HG02870 (cell line): ENCODE results near the gene SFXN4.
A peak's percentile ranks its signal among the peaks of the same experiment; 100 is the strongest.
"Not testable (repeated sequence)": the region's sequence is repeated elsewhere in the genome, so short reads cannot be mapped to it uniquely, and the experiment has no call there.

Experiments
- ATAC-seq: cut with Tn5 transposase; IDR thresholded peaks from one replicate; pipeline ENCODE4 v1.9.1; 2021; ENCODE audit warnings: mild to moderate bottlenecking, moderate library complexity; ENCODE audit not compliant: unreplicated experiment

Gene SFXN4

DNA sequence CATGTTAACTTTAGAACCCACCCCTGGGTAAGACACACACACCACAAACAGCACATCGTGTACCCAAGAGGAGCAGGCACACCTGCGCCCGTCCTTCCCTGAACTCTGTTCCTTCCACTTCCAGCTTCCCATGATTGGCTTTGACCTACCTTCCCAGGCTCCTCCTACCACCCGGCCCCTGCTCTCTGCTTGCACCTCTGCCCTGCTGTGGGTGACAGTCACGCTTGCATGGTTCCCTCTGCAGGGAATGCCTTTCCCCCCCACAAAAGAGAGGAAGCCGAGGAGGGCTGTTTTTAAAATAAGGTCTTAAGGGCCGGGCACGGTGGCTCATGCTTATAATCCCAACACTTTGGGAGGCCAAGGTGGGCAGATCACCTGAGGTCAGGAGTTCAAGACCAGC, 16.4 kb downstream of the SFXN4 start:
- ATAC-seq: no peak

DNA sequence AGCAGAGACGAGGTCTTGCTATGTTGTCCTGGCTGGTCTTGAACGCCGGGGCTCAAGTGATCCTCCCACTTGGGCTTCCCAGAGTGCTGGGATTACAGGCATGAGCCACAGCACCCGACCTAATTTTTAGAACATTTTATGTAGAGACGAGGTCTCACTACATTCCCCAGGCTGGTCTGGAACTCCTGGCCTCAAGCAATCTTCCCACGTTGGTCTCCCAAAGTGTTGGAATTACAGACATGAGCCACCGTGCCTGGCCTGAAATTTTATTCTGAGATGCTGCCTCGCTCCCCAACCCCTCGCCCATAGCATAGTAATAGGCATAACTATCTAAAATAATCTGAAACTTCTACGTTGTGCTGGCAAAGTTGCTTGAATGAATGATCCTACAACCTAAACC, 21.9 kb downstream of the SFXN4 start:
- ATAC-seq: no peak

DNA sequence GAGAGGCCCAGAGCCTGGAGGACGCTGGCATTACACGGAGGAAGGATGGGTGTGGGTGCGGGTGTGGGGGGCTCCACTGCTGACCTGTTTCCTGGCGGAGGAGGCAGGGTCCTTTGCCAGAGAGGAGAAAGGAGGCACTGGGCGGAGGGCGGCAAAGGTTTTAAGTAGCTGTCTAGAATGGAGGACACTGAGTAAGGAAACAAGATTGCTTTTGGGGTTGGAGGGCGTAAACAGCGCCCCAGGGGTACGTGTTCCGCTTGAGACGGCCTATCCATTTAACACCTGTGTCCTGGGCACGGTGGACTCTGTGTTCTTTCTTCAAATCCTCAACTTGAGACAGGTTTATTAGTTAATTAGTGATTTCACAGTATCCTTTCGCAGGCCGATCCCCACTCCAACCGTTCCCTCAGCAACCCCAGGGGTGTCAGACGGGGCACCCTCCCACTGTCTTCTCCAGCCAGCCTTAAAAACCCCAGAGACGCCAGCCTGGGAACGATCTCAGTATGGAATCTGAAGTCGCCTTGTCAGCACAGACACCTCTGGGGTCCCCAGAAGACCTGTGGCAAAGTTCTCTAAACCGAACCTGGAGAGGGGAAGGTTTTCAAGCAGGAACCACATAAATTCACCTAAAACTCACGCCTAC, 24.8 kb downstream of the SFXN4 start:
- ATAC-seq: no peak

DNA sequence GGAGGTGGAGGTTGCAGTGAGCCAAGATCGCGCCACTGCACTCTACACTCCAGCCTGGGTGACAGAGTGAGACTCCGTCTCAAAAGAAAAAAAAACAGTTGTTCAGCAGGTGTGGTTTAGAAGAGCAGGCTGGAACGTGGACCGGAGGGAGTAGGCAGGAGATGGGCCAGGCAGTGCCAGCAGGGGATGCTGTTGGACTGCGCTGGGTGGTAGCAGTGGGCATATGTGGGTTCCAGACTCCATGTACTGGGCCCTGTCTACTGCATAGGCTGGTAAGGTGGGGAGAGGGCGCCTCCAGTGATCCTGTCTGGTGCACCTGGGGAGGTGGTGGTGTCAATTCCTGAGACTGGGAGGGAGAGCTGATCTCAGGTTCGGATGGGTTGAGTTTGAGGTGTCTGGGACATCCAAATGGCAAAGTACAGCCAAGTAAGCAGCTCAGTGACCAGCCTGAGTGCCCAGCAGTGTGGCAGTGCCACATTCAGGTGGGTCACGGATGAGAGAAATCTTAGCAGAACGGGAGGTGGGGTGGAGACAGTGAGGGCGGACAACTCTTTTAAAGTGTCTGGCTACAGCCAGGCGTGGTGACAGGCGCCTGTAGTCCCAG, 25.9 kb downstream of the SFXN4 start:
- ATAC-seq: no peak

DNA sequence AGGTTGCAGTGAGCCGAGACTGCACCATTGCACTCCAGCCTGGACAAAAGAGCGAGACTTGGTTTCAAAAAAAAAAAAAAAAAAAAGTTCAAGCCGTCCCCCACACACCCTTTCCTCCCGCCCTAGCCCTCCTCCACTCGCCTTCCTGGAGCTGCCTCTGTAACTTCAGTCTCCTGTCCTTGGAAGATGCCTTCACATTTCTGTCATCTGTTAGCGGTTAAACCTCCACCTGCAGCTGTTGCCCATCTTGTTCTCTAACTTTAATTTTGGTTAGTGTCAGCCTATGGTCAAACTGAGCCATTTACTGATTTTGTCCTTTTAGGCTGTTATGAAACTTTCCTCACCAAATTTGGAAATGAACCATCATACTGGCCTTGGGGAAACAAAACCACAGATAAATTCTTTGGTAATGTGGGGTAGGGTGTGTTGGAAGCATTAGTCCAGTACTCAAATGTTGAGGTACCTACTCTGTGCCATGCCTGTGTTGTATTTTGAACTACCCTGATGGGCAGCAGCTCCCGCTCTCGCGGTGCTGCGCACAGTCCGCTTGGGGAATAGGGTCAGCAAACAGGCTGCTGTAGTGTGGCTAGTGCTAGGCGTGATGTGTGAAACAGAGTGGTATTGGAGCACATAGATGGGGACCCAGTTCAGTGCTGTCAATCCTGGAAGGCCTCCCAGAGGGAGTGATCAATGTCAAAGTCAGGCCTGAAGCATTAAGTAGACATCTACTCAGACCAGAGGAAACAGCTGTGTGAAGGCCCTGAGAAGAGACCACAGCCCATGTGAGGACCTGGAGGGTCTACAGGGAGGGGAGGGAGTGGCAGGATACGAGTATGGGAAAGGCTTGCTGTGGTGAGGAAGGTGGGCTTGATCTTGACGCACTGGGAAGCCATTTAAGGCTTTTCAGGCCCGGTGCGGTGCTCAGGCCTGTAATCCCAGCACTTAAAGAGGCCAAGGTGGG, 26.9 kb downstream of the SFXN4 start:
- ATAC-seq: no peak

DNA sequence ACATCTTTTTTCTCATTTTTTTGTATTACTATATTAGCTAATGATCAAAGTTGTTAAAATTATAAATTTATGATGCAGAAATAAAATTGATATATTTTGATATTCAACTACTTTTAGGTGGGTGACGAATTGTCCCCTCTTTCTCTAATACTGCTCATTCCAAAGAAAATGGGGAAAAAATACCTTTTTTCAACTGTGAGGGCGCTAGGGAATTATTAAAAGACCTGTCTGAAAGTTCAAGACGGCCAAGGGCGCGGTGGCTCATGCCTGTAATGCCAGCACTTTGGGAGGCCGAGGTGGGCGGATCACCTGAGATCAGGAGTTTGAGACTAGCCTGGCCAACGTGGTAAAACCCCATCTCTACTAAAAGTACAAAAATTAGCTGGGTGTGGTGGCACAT, 27.6 kb downstream of the SFXN4 start:
- ATAC-seq: not testable (repeated sequence)

DNA sequence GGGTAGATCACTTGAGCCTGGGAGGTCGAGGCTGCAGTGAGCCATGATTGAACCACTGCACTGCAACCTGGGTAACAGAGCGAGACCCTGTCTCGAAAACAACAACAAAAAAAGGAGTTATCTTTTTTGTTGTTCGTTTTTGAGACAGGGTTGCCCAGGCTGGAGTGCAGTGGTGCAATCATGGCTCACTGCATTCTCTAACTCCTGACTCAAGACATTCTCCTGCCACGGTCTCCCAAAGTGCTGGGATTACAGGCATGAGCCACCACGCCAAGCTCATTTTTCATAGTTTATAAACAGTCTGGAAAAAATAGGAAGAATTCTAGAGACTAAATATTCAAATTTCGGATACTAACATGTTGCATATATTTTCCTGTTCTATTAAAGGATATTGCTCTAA, 29.4 kb downstream of the SFXN4 start:
- no peak for ATAC-seq

DNA sequence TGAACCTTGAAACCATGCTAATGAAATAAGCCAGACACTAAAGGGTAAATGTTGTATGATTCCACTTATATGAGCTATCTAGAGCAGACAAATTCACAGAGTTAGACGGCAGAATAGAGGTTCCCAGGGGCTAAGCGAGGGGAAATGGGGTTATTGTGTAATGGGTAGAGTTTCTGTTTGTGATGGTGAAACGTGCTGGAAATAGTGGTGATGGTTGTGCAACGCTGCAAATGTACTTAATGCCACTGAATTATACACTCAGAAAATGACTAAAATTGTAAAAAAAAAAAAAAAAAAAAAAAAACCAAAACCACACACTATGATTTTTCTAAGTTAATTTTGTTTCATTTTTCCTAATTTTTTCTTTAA, 30.0 kb downstream of the SFXN4 start:
- no peak for ATAC-seq

DNA sequence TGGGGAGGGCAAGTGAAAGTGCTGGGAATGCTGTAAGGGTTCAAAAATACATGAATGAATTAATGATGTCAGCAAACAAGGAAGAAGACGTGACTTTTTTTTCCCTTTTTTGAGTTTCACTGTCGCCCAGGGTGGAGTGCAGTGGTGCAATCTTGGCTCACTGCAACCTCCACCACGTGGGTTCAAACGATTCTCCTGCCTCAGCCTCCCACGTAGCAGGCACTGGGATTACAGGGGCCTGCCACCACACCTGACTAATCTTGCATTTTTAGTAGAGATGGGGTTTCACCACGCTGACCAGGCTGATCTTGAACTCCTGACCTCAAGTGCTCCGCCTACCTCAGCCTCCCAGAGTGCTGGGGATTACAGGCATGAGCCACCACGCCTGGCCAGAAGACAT, 31.6 kb downstream of the SFXN4 start:
- ATAC-seq: no peak

DNA sequence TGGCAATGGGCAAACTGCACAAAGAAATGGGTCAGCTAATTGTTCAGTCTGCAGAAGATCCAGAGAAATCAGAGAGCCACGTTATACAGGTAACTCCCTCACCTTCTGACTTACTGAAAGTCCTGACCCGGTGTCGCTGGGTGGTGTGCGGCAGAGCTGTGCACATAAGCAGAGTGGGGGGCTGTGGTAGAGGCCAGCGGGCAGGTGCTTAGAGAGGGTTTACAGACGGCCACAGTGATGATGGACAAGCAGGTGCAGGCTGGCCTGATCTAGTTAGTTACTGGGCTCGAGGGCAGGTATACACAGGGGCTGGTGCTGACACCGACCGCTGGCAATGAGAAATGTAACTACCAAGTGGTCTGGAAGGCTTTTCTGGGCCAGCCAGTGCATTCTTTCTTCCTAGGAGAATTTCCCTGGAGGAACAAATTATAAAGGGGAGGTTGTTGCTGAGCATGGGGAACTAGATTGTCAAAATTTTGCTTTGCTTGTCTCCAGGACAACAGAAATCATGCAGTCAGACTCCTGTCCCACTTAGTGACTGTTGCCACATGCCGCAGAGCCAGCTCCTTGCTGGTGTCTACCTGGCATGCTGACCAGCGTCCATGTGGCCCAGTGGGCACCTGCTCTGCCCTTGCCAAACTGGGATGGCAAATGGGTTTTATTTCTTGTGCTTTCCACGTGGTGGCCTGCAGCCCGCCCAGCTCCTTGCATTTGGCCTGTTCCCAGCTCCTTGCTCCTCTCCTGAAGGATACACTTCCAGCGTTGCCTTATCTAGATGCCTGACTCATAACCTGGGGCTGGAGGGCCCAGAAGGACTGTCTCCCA, 32.8 kb downstream of the SFXN4 start:
- no peak for ATAC-seq

DNA sequence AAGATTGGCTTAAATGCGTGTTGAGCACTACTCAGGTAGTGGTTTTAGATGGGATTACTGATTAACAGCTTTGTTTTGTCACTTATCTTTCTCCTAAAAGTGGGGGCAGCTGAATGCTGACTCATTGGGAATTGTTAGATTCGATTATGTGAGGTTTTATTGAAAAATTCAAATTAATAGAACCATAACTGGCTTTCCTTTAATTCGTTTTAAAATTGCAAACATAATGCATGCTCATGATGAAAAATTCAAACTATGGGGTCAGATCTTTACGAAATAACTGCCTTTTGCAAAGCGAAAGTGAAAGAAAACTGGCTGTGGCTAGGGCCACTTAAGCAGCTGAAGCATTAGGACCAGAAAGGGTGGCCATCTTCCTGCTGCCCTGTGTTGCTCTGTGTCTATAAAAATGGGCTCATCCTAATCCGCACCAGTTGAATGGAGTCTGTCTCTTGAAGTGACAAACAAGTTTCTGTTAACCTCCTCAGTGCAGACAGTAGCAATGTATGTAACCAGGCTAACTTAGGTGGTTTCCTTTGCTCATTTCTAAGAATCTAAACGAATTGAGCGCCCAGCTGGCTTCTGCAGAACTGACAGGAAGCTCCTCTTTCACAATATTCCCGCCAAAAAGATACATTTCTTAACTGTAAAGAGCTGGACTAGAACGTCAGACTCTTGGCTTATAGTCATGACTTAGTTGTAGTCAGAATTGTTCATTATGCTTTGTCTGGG, 33.8 kb downstream of the SFXN4 start:
- ATAC-seq: no peak

DNA sequence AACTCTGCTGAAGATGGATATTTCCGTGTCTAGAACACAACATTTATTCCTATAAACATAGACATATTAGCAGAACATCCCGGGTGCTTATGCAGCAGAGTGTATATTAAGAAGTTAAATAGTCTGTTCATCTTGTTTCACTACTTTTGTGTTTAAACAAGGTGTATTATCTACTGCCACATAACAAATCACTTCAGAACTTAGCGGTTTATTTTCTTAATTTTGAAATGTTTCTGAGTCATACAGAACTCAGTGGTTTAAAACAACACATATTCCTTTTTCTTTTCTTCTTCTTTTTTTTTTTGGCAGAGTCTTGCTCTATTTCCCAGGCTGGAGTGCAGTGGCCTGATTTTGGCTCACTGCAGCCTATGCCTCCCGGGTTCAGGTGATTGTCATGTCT, 35.8 kb downstream of the SFXN4 start:
- no peak for ATAC-seq

DNA sequence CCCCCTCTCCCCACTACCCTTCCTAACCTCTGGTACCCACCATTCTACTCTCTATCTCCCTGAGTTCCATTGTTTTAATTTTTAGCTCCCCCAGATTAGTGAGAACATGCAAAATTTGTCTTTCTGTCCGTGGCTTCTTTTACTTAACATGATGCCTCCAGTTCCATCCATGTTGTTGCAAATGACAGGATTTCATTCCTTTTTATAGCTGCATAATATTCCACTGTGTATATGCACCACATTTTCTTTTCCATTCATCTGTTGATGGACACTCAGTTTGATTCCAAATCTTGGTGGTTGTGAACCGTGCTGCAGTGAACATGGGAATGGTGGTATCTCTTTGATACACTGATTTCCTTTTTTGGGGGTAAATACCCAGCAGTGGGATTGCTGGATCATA, 39.6 kb downstream of the SFXN4 start:
- no peak for ATAC-seq

DNA sequence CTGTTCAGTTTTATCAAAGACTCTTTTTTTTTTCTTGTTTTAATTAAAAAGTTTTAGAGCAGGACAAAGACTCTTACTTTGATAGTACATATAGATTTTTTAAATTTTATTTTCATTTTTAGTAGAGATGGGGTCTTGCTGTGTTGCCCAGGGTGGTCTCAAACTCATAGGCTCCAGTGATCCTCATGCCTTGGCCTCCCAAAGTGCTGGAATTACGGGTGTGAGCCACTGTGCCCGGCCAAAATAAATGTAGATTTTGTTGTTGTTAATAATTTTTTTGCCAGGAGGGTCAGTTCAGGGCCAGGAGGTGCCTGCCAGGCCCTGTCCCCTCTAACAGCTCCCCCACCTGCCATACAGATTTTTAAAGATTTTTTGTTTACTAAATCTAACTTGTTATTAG, 44.6 kb downstream of the SFXN4 start:
- no peak for ATAC-seq

DNA sequence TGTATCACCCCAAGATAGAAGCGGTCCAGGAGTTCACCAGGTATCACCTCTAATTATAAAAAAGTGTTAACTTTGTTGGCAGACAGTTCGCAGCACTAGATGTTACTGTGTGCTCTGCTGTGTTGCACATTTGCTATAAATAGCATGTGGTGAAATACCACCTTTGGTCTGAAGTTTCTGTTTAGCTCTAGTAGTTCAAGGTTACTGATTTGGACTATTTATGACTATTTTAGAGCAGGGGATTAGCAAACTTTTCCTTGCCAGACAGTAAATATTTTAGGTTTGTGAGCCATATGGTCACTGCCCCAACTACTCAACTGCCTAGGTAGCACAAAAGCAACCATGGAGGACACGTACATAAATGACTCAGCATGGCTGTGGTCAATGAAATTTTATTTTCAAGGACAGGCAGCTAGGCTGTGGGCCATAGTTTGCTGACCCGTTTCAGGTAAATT, 45.1 kb downstream of the SFXN4 start:
- peak; percentile 88 for ATAC-seq

DNA sequence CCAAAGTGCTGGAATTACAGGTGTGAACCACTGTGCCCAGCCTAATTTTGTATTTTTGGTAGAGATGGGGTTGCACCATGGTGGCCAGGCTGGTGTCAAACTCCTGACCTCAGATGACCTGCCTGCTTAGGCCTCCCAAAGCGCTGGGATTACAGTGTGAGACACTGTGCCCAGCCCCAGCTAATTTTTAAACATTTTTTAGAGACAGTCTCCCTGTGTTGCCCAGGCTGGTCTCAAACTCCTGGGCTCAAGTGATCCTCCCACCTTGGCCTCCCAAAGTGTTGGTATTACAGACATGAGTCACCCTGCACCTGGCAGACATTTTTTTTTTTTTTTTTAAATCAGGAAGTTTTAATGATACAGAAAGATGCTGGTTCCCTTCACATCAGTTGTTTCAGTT, 46.1 kb downstream of the SFXN4 start:
- ATAC-seq: no peak

DNA sequence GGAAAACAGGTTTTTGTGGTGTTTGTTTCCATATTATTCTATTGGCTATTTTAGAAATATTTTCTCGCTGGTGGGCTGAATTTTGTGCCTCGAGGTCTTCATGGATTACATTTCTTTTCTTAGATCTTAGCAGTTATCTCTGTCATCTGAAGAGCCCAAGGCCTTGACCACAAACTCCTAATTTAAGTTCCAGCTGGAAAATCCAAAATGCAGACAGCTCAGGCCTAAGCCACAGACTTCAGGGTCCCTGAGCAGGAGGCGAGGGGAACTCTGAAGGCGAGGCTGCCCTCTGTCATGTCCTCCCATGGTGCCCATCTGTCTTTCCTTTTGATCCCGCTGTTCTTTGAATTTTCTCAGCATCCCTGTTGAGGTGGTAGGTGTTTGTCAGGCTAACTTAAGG, 47.3 kb downstream of the SFXN4 start:
- no peak for ATAC-seq

DNA sequence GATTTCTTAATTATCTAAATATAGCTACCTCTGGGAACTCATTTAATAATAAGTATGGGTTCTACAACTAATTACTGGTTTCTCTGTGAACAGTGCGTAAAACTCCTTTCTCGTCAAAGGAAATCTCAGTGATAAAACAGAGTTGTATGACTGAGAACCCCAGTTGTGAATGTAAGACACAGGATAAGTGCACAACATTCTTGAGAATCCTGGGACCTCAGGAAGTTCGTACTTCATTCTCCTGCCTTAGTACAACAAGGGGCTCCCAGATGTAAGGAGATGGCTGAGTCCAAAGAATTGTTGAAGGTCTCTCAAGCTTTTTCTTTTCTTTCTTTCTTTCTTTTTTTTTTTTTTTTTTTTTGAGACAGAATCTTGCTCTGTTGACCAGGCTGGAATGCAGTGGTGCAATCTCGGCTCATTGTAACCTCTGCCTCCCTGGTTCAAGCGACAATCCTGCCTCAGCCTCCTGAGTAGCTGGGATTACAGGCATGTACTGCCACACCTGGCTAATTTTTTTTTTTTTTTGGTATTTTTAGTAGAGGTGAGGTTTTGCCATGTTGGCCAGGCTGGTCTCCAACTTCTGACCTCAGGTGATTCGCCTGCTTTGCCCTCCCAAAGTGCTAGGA, 49.1 kb downstream of the SFXN4 start:
- ATAC-seq: no peak

DNA sequence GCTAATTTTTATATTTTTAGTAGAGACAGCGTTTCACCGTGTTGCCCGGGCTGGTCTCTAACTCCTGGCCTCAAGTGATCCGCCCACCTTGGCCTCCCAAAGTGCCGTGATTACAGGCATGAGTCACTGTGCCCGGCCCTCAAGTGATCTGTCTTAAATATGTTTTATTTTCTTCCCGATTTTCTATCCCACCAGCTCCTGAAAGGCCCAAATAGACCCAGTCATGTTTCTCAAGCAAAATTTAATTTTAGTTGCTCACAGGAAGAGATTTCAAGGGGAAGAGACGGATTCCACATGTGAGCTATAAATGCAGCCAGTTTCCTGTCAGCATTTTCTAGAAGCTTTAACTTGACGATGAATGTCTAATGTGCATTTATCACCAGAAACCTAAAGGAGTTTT, 49.6 kb downstream of the SFXN4 start:
- ATAC-seq: no peak
